ENCODE data around the gene FBXO22.

GRCh38 chr15:75989875-75990274 lies 86.2 kb downstream of the FBXO22 start:
- no peak for TF ChIP-seq CTCF (conservative IDR thresholded peaks at IDR 0.05 in 1 of 2, IDR thresholded peaks at IDR 0.05 in 1 of 2; ENCODE audit: low read depth in 1 of 2, low read length in 2 of 2)
- TF ChIP-seq EZH2 (IDR thresholded peaks at IDR 0.05; ENCODE audit: low read length, missing control alignments): no peak
